Caco-2 (cell line): ENCODE data around the gene SELENOF. TPM values are rescaled to one million over a fixed set of nuclear protein-coding genes. Genes with fewer than 3 reads are reported as not detected.

ENCODE experiments used
- total RNA-seq: library from RNA; stranded (reverse); gene quantifications from 2 replicates; pipeline ENCODE4 v1.2.3, GENCODE V29; 2022

The SELENOF gene
- total RNA-seq, 1 experiment from 2014 or later = 161 TPM

Other genes with a start within 250 kb of the SELENOF start
- gene SH3GLB1, start 209.6 kb downstream of the SELENOF start, total RNA-seq = 48.7 and 50.6 TPM in 2 replicates
- 57.2 and 61.4 TPM in 2 replicates for gene HS2ST1, start 509 bp upstream of the SELENOF start, total RNA-seq